Heart right ventricle (tissue), 16 donors: ENCODE measurements around the gene PXDC1. TPM values are rescaled to one million over a fixed set of nuclear protein-coding genes. Genes with fewer than 3 reads are reported as not detected.
"Not testable (repeated sequence)": the region's sequence is repeated elsewhere in the genome, so short reads cannot be mapped to it uniquely, and the experiment has no call there.

Experiments used
- ATAC-seq, 8 donors: fragments of 200-7000 bp; cut with Tn5 transposase; one replicate each; pipeline ENCODE4 v1.9.1; 2020; ENCODE audit warnings: mild to moderate bottlenecking in 8 of 8, moderate library complexity in 8 of 8, moderate number of reproducible peaks in 1 of 8
- DNase-seq, 2 donors: peaks; one replicate each; pipeline ENCODE4 v3.0.0-alpha.2; 2020
- H3K27ac ChIP-seq, 10 donors: fragments of 200-600 bp; sonication (generic) in 2 of 10; one replicate each; pipeline versions ENCODE4 v1.5.0 to v1.8.0; 2020 to 2022; ENCODE audit warnings: mild to moderate bottlenecking in 3 of 10
- H3K27me3 ChIP-seq, 7 donors: fragments of 200-600 bp; one replicate each; pipeline ENCODE4 v1.8.0; 2021 to 2022; ENCODE audit warnings: mild to moderate bottlenecking in 2 of 7
- H3K36me3 ChIP-seq, 9 donors: fragments of 200-600 bp; sonication (generic) in 1 of 9; one replicate each; pipeline versions ENCODE4 v1.5.0 to v1.8.0; 2020 to 2022; ENCODE audit warnings: mild to moderate bottlenecking in 2 of 9
- H3K4me1 ChIP-seq, 9 donors: fragments of 200-600 bp; sonication (generic) in 1 of 9; one replicate each; pipeline versions ENCODE4 v1.5.0 to v1.8.0; 2020 to 2022; ENCODE audit warnings: mild to moderate bottlenecking in 4 of 9
- H3K4me3 ChIP-seq, 10 donors: fragments of 200-600 bp; sonication (generic) in 2 of 10; one replicate each; pipeline versions ENCODE4 v1.5.0 to v1.8.0; 2020 to 2022; ENCODE audit warnings: mild to moderate bottlenecking in 7 of 10, moderate library complexity in 2 of 10
- H3K9me3 ChIP-seq, 11 donors: fragments of 200-600 bp in 10 of 11; sonication (generic) in 2 of 11; one replicate each; pipeline versions ENCODE4 v1.5.0 to v1.8.0; 2013 to 2022; ENCODE audit warnings: mild to moderate bottlenecking in 2 of 11, control low read depth in 1 of 11, moderate library complexity in 1 of 11
- WGBS, 2 donors: extraction: QIAGEN DNeasy Blood & Tissue Kit; methylation state at CpG; one replicate each; pipeline ENCODE4 v1.1.7; 2013; ENCODE audit warnings: inconsistent platforms in 1 of 2; 5-methylcytosine and 5-hydroxymethylcytosine counted together
- intact Hi-C, 10 donors: fragments of 100-400 bp; cut with DNase I; formaldehyde crosslinking; loops; one replicate each; pipeline versions ENCODE4 v1.11.1 to v1.14.2; 2022
- polyA plus RNA-seq, 2 donors: library from polyadenylated mRNA; stranded (reverse); fragments of 200-250 nt; gene quantifications; one replicate each; pipeline ENCODE4 v1.2.3, GENCODE V29; 2013
- total RNA-seq, 10 donors: library from RNA; stranded (reverse); fragmentation: NEBNext Ultra II Directional in 3 of 10; extraction: Animal tissue kit (Norgen Biotek cat#: 25700) in 3 of 10; gene quantifications; one replicate each; pipeline versions ENCODE4 v1.2.1 to v1.2.4, GENCODE V29; 2021 to 2023
- TF ChIP-seq, protein P1 (sequence below), 9 donors: fragments of 200-600 bp; sonication (generic) in 2 of 9; IDR thresholded peaks; one replicate each; pipeline versions ENCODE4 v1.5.0 to v1.8.0; 2021 to 2022; ENCODE audit warnings: antibody characterized with exemption in 9 of 9, mild to moderate bottlenecking in 5 of 9, moderate library complexity in 1 of 9
- donor health status: Arrhythmogenic right ventricular cardiomyopathy.
- donor health status: ischemic (EF 13 %, LVEDD 7.1; RV severe dilation, severe dysfunction).
- donor health status: healthy with polysubstance abuse.
- donor health status: DM: no; HTN: yes; CAD: no.
- donor health status: DM: no; HTN: no; CAD: no.
- donor health status: ischemic (EF 25% LVEDD 6.9; RV normal size, moderate dysfunction).
- donor health status: ischemic (EF 25% LVEDD 5.7; RV mildly dilated, moderate dysfunction).
- donor health status: healthy.
- donor health status: DM: yes; HTN: yes; CAD: no.
- donor health status: Ischemic cardiomyopathy.
- donor health status: ischemic (EF 35%, LVEDD 5.7; RV mildly dilated, moderate dysfunction).
- donor health status: nonischemic (EF 11% LVEDD 7.7; RV severe dilation, severe dysfunction).
- donor health status: DM: yes; HTN: yes; CAD: no.
- donor health status: PGD.
- donor health status: ischemic (EF 29% LVEDD 5.4; RV normal size, mild dysfunction).
- donor health status: nonischemic (EF 23%, LVEDD 6.1; RV moderate dilation, normal function).

PXDC1 gene
- total and polyA plus RNA-seq, 12 donors: 11.3 to 69.9 (median 21.7) TPM

DNA sequence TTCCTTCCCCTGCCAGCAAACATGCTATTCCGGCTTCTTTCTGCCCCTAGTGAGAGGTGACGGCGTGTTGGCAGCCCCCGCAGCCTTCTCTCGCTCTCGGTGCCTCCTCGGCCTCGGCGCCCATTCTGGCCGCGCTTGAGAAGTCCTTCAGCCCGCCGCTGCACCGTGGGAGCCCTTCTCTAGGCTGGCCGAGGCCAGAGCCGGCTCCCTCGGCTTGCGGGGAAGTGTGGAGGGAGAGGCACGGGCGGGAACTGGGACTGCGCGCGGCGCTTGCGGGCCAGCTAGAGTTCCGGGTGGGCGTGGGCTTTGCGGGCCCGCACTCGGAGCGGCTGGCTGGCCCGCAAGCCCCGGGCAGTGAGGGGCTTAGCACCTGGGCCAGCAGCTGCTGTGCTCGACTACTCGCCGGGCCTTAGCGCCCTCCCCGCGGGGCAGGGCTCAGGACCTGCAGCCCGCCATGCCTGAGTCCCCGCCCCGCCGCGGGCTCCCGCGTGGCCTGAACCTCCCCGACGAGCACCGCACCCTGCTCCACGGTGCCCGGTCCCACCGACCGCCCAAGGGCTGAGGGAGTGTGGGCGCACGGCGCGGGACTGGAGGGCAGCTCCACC is 20.0 kb upstream of the PXDC1 start:
- intact Hi-C loops: no loop called here
- H3K4me3 ChIP-seq: no peak overlapping the region
- WGBS, 2 donors: 85 to 93% methylated on average over 49 to 57 of the region's 57 CpGs

DNA sequence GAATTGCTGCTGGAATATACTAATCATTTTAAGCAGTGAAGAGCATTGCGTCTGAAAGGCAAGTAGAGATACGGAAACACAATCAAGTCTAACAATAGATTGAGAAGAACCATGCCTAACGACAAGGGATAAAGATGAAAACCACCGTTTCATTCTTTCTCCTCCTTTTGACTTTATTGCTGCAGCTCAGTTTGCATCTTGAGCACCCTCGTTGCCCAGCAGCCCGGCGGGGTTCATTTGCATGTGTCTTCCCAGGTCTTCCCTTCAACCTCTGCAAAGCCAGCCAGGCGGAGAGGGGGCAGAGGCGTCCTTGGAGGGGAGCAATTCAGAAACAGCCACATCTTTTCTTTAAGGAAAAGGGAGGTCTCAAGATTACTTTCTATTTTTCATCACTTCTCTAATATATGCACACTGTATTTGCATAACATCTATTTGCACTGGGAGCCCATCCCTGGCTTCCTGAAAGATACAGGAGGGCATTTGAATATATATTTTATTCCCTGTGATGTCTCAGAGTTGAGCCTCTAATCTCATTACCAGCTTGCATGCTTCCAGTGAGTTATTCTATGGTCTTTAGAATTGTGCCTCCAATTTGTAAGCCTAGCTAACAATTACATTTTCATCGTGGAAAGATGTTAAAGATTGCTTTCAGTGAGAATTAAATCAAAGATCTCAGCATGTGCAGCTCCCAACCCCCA is 18.7 kb upstream of the PXDC1 start:
- intact Hi-C loops: no loop called here
- no peak overlapping the region for H3K27ac ChIP-seq

More for the DNA sequence above, 20.0 kb upstream of the PXDC1 start:
- peaks cover 0 to 3% (median 0%) of the 10 kb centered on the region in 7 donors for H3K27me3 ChIP-seq
- TF ChIP-seq, protein P1, sequence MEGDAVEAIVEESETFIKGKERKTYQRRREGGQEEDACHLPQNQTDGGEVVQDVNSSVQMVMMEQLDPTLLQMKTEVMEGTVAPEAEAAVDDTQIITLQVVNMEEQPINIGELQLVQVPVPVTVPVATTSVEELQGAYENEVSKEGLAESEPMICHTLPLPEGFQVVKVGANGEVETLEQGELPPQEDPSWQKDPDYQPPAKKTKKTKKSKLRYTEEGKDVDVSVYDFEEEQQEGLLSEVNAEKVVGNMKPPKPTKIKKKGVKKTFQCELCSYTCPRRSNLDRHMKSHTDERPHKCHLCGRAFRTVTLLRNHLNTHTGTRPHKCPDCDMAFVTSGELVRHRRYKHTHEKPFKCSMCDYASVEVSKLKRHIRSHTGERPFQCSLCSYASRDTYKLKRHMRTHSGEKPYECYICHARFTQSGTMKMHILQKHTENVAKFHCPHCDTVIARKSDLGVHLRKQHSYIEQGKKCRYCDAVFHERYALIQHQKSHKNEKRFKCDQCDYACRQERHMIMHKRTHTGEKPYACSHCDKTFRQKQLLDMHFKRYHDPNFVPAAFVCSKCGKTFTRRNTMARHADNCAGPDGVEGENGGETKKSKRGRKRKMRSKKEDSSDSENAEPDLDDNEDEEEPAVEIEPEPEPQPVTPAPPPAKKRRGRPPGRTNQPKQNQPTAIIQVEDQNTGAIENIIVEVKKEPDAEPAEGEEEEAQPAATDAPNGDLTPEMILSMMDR (IDR thresholded peaks at IDR 0.05): no peak
- H3K9me3 ChIP-seq: peaks cover 0 to 3% (median 0%) of the 10 kb centered on the region in 11 donors
- H3K27ac ChIP-seq: no peak overlapping the region
- DNase-seq: no peak
- H3K36me3 ChIP-seq: no peaks in the 10 kb centered on the region
- no peak for ATAC-seq
- peaks cover 0 to 16% (median 8%) of the 10 kb centered on the region in 9 donors for H3K4me1 ChIP-seq

DNA sequence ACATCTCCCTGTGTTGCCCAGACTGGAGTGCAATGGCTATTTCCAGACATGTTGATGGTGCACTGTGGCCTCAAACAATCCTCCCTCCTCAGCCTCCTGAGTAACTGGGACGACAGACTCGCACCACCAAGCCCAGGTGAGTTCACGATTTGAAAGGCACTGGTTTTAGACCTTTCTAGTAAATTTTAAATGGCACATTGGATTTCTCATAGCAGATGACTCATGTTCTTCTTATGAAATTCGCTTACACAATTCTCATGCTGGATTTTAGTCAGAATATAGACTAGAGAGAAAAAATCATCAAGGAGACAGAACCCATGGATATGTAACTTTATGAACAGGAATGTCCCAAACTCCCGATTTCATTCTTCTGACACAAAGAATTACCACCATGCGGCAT is 18.1 kb upstream of the PXDC1 start:
- Histone ChIP-seq H3K27me3 (peaks cover 0 to 3% (median 0%) of the 10 kb centered on the region in 7 donors), H3K4me3 (no peak overlapping the region), H3K9me3 (peaks cover 0 to 3% (median 0%) of the 10 kb centered on the region in 11 donors), H3K4me1 (peaks cover 0 to 16% (median 8%) of the 10 kb centered on the region in 9 donors), H3K27ac (no peak overlapping the region), H3K36me3 (no peaks in the 10 kb centered on the region)
- WGBS, 2 donors: 90 to 91% methylated on average over 6 of the region's 6 CpGs
- ATAC-seq (no peak), DNase-seq (no peak)
- TF ChIP-seq, protein P1 (IDR thresholded peaks at IDR 0.05): no peak
- intact Hi-C loops: no loop called here

More for the DNA sequence above, 18.7 kb upstream of the PXDC1 start:
- Histone ChIP-seq H3K4me3 (no peak overlapping the region), H3K36me3 (no peaks in the 10 kb centered on the region), H3K4me1 (peaks cover 0 to 16% (median 8%) of the 10 kb centered on the region in 9 donors), H3K27me3 (peaks cover 0 to 3% (median 0%) of the 10 kb centered on the region in 7 donors), H3K9me3 (peaks cover 0 to 3% (median 0%) of the 10 kb centered on the region in 11 donors)
- DNase-seq: no peak
- ATAC-seq: no peak
- 60 to 70% methylated on average over 10 of the region's 10 CpGs for WGBS, 2 donors
- TF ChIP-seq, protein P1 (IDR thresholded peaks at IDR 0.05): no peak

DNA sequence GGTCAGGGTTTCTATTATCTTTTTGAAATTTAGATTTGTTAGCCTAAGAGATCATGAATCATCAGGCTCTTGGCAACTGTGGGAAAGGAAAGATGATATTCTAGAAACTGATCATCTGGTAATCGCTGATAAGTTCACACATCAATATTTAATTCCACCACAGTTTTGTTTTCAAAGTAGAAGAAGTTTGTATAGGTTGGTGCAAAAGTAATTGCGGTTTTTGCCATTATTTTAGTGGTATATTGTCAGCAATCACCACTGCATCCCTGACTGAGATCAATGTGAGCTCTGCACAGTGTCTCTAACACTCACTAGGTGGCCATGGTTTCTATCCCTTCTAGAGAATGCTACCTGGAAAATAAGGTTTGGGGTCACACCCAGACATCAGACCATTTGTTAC is 17.0 kb upstream of the PXDC1 start:
- Histone ChIP-seq H3K9me3 (peaks cover 0 to 3% (median 0%) of the 10 kb centered on the region in 11 donors), H3K27me3 (peaks cover 0 to 3% (median 0%) of the 10 kb centered on the region in 7 donors), H3K4me3 (no peak overlapping the region), H3K4me1 (peaks cover 0 to 7% (median 3%) of the 10 kb centered on the region in 9 donors), H3K36me3 (no peaks in the 10 kb centered on the region), H3K27ac (no peak overlapping the region)
- 83 to 91% methylated on average over 2 of the region's 2 CpGs for WGBS, 2 donors
- intact Hi-C loops: no loop called here
- TF ChIP-seq, protein P1 (IDR thresholded peaks at IDR 0.05): no peak
- ATAC-seq: no peak
- DNase-seq: no peak

DNA sequence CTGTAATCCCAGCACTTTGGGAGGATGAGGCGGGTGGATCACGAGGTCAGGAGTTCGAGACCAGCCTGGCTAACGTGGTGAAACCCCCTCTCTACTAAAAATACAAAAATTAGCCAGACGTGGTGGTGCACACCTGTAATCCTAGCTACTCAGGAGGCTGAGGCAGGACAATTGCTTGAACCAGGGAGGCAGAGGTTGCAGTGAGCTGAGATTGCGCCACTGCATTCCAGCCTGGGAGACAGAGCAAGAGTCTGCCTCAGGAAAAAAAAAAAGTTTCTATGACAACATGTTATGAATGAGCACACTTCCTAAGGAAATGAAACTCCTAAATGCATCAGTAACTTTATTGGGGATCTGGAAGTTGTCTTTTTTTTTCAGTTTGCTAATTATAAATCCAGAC is 16.0 kb upstream of the PXDC1 start:
- intact Hi-C loops, DNase-seq, H3K4me3 ChIP-seq, H3K27ac ChIP-seq, H3K4me1 ChIP-seq, H3K27me3 ChIP-seq, H3K36me3 ChIP-seq, H3K9me3 ChIP-seq: not testable (repeated sequence)
- 86 to 87% methylated on average over 6 of the region's 6 CpGs for WGBS, 2 donors
- peak in 7 of 8 donors; percentile 51 to 86 (median 80) for ATAC-seq
